ENCODE measurements around the gene POLR1H. TPM values are rescaled to one million over a fixed set of nuclear protein-coding genes. Genes with fewer than 3 reads are reported as not detected.

POLR1H gene
- total RNA-seq, 1 experiment from 2014 or later, result 31.9 TPM

DNA sequence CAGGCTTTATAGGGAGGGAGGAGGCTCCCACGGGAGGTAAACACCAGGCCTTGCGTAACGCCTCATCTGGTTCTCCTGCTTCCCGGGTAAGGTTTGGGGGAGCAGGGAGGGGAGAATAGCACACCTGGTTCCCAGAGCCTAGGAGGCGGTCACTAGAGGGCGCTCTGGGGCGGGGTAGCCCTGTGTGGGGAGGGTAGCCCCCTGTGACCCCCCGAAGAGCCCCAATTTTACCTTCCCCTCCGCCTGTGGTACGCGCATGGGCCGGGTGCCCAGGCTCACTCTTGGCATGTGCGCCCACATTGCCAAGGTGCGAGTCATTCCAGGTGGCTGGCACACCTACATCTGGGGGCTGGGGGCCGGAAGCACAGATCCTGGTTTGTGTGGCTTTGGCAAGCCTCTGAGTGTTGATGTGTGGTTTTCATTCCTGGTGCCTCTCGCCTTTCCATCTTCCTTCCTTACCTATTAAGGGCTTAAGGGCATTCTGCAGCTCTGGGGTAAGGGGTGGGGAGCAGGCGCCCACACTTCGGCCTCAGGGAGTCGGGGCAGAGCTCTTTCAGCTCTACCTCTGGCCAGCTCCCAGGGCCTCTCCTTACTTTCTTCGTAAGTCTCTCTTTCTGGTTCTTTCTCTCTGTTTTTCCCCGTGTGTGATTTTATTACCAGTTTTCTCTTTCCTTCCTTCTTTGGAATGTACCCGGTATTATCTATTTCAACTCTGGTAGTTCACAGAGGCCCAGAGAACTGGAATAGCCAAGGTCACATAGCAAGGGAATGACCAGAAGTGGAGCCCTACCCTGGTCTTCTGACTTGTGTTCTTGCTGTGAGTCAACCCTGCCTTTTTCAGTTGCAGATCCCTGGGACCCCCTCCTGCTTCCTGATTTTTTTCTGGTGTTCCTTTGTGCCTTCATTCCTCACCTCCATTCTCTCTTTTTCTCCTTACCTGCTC, 15.0 kb downstream of the POLR1H start:
- H3K9me3 ChIP-seq (ENCODE audit: control insufficient read depth, low read depth, low read length), result no peaks in the 10 kb centered on the region
- peaks cover 93% of the 10 kb centered on the region for H3K27me3 Mint-ChIP-seq (ENCODE audit: low read depth)
- H3K79me1 ChIP-seq (ENCODE audit: insufficient read depth, low read depth, low read length, poor library complexity, severe bottlenecking), result no peaks in the 10 kb centered on the region
- no peak overlapping the region for H3K9ac ChIP-seq (ENCODE audit: extremely low read depth, insufficient read length, low read length)
- H4K8ac ChIP-seq (replicated peaks; ENCODE audit: insufficient read length, low read depth, low read length), result no peak overlapping the region
- peak; percentile 63 for DNase-seq
- H3K4ac ChIP-seq (ENCODE audit: low read depth, low read length), result no peak overlapping the region
- no peak overlapping the region for H3K27ac ChIP-seq (ENCODE audit: insufficient read length, low read depth, low read length)
- H2BK120ac ChIP-seq (ENCODE audit: low read depth, low read length, poor library complexity, severe bottlenecking), result no peak overlapping the region
- TF ChIP-seq, protein P1, sequence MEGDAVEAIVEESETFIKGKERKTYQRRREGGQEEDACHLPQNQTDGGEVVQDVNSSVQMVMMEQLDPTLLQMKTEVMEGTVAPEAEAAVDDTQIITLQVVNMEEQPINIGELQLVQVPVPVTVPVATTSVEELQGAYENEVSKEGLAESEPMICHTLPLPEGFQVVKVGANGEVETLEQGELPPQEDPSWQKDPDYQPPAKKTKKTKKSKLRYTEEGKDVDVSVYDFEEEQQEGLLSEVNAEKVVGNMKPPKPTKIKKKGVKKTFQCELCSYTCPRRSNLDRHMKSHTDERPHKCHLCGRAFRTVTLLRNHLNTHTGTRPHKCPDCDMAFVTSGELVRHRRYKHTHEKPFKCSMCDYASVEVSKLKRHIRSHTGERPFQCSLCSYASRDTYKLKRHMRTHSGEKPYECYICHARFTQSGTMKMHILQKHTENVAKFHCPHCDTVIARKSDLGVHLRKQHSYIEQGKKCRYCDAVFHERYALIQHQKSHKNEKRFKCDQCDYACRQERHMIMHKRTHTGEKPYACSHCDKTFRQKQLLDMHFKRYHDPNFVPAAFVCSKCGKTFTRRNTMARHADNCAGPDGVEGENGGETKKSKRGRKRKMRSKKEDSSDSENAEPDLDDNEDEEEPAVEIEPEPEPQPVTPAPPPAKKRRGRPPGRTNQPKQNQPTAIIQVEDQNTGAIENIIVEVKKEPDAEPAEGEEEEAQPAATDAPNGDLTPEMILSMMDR (conservative IDR thresholded peaks at IDR 0.05), result peak; percentile 87
- H2BK12ac ChIP-seq (ENCODE audit: insufficient read length, low read depth, low read length), result no peak overlapping the region
- no peak overlapping the region for H2BK5ac ChIP-seq (ENCODE audit: insufficient read length, low read length)
- no peak overlapping the region for H3K27ac Mint-ChIP-seq
- H2BK15ac ChIP-seq (ENCODE audit: low read depth, low read length), result no peak overlapping the region
- H3K4me1 ChIP-seq (ENCODE audit: insufficient read depth, low read length), result no peaks in the 10 kb centered on the region
- no peak overlapping the region for H3K18ac ChIP-seq (ENCODE audit: insufficient read length, low read depth, low read length)
- peak overlapping the region; percentile 83 for H3K4me2 ChIP-seq (ENCODE audit: insufficient read depth, insufficient read length, low read length)
- no peaks in the 10 kb centered on the region for H4K20me1 ChIP-seq (ENCODE audit: control insufficient read depth, insufficient read depth, insufficient read length)
- H3K23me2 ChIP-seq (ENCODE audit: insufficient read length, low read depth, low read length, poor library complexity, severe bottlenecking), result peaks cover 27% of the 10 kb centered on the region
- peaks cover 0 to 3% of the 10 kb centered on the region in 2 experiments; a peak in 2 of 5 replicates for H3K9me3 Mint-ChIP-seq
- H3K14ac ChIP-seq (ENCODE audit: insufficient read depth, low read length), result no peak overlapping the region
- no peak overlapping the region for H4K5ac ChIP-seq (ENCODE audit: insufficient read length, low read depth, low read length)
- peak overlapping the region; percentile 73 to 93 for H3K4me3 Mint-ChIP-seq
- H4K91ac ChIP-seq (ENCODE audit: insufficient read length, low read depth, low read length), result no peak overlapping the region
- H2BK20ac ChIP-seq (ENCODE audit: low read depth, low read length, poor library complexity, severe bottlenecking), result no peak overlapping the region
- H3K36me3 Mint-ChIP-seq (ENCODE audit: insufficient read depth in 1 of 3, low read depth in 3 of 3), result peaks cover 0 to 8% (median 8%) of the 10 kb centered on the region in 3 experiments; a peak in 4 of 7 replicates
- H3K27me3 ChIP-seq (ENCODE audit: insufficient read depth, low read length), result peaks cover 40% of the 10 kb centered on the region
- H3K56ac ChIP-seq (ENCODE audit: insufficient read length, low read depth, low read length), result no peak overlapping the region
- H3T11ph ChIP-seq (ENCODE audit: low read length), result no peak overlapping the region
- no CpG with 5 or more reads among the region's 22 CpGs for WGBS (ENCODE audit: extremely low coverage, insufficient read length, low lambda C conversion rate)
- no peak overlapping the region for H3K23ac ChIP-seq (ENCODE audit: insufficient read length, low read depth, low read length)
- no peaks in the 10 kb centered on the region for H3K79me2 ChIP-seq (ENCODE audit: insufficient read depth, low read length)
- peaks cover 29 to 32% of the 10 kb centered on the region in 2 experiments for H3K4me1 Mint-ChIP-seq
- H2AK5ac ChIP-seq (ENCODE audit: insufficient read length, low read length), result no peak overlapping the region
- no peak overlapping the region for H2AFZ ChIP-seq (ENCODE audit: low read length)

All from H9 (cell line).